Pancreas (tissue), 10 donors: Measurements from ENCODE around the gene XPO4. TPM values are rescaled to one million over a fixed set of nuclear protein-coding genes. Genes with fewer than 3 reads are reported as not detected.
"Not testable (repeated sequence)": the region's sequence is repeated elsewhere in the genome, so short reads cannot be mapped to it uniquely, and the experiment has no call there.

Source experiments
- ATAC-seq, 4 donors: fragments of 200-7000 bp; cut with Tn5 transposase; one replicate each; pipeline versions ENCODE4 v1.8.0 to v1.9.1; 2020; ENCODE audit warnings: mild to moderate bottlenecking in 4 of 4, moderate library complexity in 4 of 4
- DNase-seq, 6 donors: peaks; one replicate each; pipeline ENCODE4 v3.0.0-alpha.2; 2020
- FAIRE-seq: peaks from 2 replicates; lab custom pipeline; 2012; peaks lifted over from hg19 to GRCh38; lab: Jason Lieb, UNC
- H3K27ac ChIP-seq, 4 donors: fragments of 200-600 bp; sonication (generic); 1 replicate in 3 of 4; 2 replicates in 1 of 4; pipeline versions ENCODE4 v1.5.0 to v1.8.0; 2020
- H3K27me3 ChIP-seq, 4 donors: fragments of 200-600 bp; one replicate each; pipeline ENCODE4 v1.8.0; 2021
- H3K36me3 ChIP-seq, 3 donors: fragments of 200-600 bp; sonication (generic) in 1 of 3; one replicate each; pipeline versions ENCODE4 v1.5.0 to v1.8.0; 2020 to 2021
- H3K4me1 ChIP-seq, 3 donors: fragments of 200-600 bp; one replicate each; pipeline ENCODE4 v1.8.0; 2021
- H3K4me3 ChIP-seq, 4 donors: fragments of 200-600 bp; sonication (generic) in 2 of 4; one replicate each; pipeline versions ENCODE4 v1.5.0 to v1.8.0; 2020 to 2021
- H3K9me3 ChIP-seq, 4 donors: fragments of 200-600 bp; one replicate each; pipeline ENCODE4 v1.8.0; 2021
- CTCF ChIP-seq, 4 donors: fragments of 200-600 bp; sonication (generic) in 3 of 4; IDR thresholded peaks; one replicate each; pipeline versions ENCODE4 v1.5.0 to v1.8.0; 2021; ENCODE audit warnings: antibody characterized with exemption in 4 of 4
- WGBS, 2 donors: extraction: QIAGEN DNeasy Blood & Tissue Kit; methylation state at CpG; one replicate each; pipeline ENCODE4 v1.1.7; 2013; 5-methylcytosine and 5-hydroxymethylcytosine counted together
- intact Hi-C, 3 donors: fragments of 100-400 bp; cut with DNase I; formaldehyde crosslinking; loops; one replicate each; pipeline versions ENCODE4 v1.11.1 to v1.14.2; 2022
- polyA plus RNA-seq, 2 donors: library from polyadenylated mRNA; stranded (reverse); fragments of 200-250 nt; gene quantifications; one replicate each; pipeline ENCODE4 v1.2.3, GENCODE V29; 2013
- total RNA-seq, 6 donors: library from RNA; stranded (reverse); fragmentation: NEBNext Ultra II Directional in 4 of 6; extraction: Animal tissue kit (Norgen Biotek cat#: 25700) in 4 of 6; gene quantifications; one replicate each; pipeline versions ENCODE4 v1.2.1 to v1.2.4, GENCODE V29; 2021 to 2023
- donor health status: healthy with polysubstance abuse.
- donor health status: DM: no; HTN: no; CAD: no; lungs with moderate emphysema.
- donor health status: DM: no; HTN: no; CAD: no.
- donor health status: control.
- donor health status: control.
- donor health status: Bipolar disorder and iron deficiency.
- donor health status: DM: yes; HTN: yes; CAD: no.
- donor health status: DM: no; HTN: no; CAD: no.
- donor health status: DM: no; HTN: no; CAD: no.
- donor health status: DM: yes; HTN: yes; CAD: no.

Gene XPO4
- total and polyA plus RNA-seq, 8 donors, result 2.4 to 9.0 (median 5.3) TPM

- Histone ChIP-seq H3K36me3 (no peaks in the 10 kb centered on the region), H3K4me3 (no peak overlapping the region), H3K9me3 (no peaks in the 10 kb centered on the region), H3K27me3 (no peaks in the 10 kb centered on the region), H3K4me1 (no peaks in the 10 kb centered on the region), H3K27ac (no peak overlapping the region)
- intact Hi-C loops, result no loop called here
- ATAC-seq (no peak), DNase-seq (no peak), FAIRE-seq (no peak)
- 96% methylated on average over 2 of the region's 2 CpGs for WGBS, 2 donors
- no peak for TF ChIP-seq CTCF (IDR thresholded peaks at IDR 0.05)
Measured at GRCh38 chr13:20877902-20878301, 24.6 kb downstream of the XPO4 start.

GRCh38 chr13:20876802-20877201 lies 25.7 kb downstream of the XPO4 start:
- H3K4me1 ChIP-seq, ATAC-seq, intact Hi-C loops, H3K36me3 ChIP-seq, H3K4me3 ChIP-seq, H3K9me3 ChIP-seq, H3K27ac ChIP-seq, FAIRE-seq, DNase-seq, H3K27me3 ChIP-seq: not testable (repeated sequence)
- 93 to 96% methylated on average over 5 of the region's 5 CpGs for WGBS, 2 donors

- FAIRE-seq, H3K9me3 ChIP-seq, DNase-seq, ATAC-seq, H3K27ac ChIP-seq, intact Hi-C loops, H3K4me3 ChIP-seq, H3K36me3 ChIP-seq, H3K27me3 ChIP-seq: not testable (repeated sequence)
- peaks cover 0 to 10% (median 2%) of the 10 kb centered on the region in 3 donors for H3K4me1 ChIP-seq
- 91 to 93% methylated on average over 8 of the region's 8 CpGs for WGBS, 2 donors
Measured at GRCh38 chr13:20874439-20874838, 28.1 kb downstream of the XPO4 start.

- Histone ChIP-seq H3K27ac (no peak overlapping the region), H3K27me3 (no peaks in the 10 kb centered on the region), H3K4me3 (no peak overlapping the region), H3K36me3 (no peaks in the 10 kb centered on the region), H3K4me1 (peaks cover 0 to 16% (median 10%) of the 10 kb centered on the region in 3 donors), H3K9me3 (no peaks in the 10 kb centered on the region)
- FAIRE-seq (no peak), ATAC-seq (no peak), DNase-seq (no peak)
- WGBS, 2 donors, result 87% methylated on average over 3 of the region's 3 CpGs
- intact Hi-C loops, result no loop called here
- no peak for TF ChIP-seq CTCF (IDR thresholded peaks at IDR 0.05)
Measured at GRCh38 chr13:20873348-20873747, 29.2 kb downstream of the XPO4 start.

- no peak overlapping the region for H3K27ac ChIP-seq
Measured at GRCh38 chr13:20870829-20871228, 31.7 kb downstream of the XPO4 start.

More at GRCh38 chr13:20870829-20871228, 31.7 kb downstream of the XPO4 start:
- H3K36me3 ChIP-seq, result no peaks in the 10 kb centered on the region
- intact Hi-C loops, result no loop called here
- DNase-seq (no peak), ATAC-seq (no peak), FAIRE-seq (no peak)
- no peak for TF ChIP-seq CTCF (IDR thresholded peaks at IDR 0.05)
- no peaks in the 10 kb centered on the region for H3K27me3 ChIP-seq
- H3K9me3 ChIP-seq, result no peaks in the 10 kb centered on the region
- WGBS, 2 donors, result 93 to 94% methylated on average over 4 of the region's 4 CpGs
- peaks cover 0 to 16% (median 10%) of the 10 kb centered on the region in 3 donors for H3K4me1 ChIP-seq
- no peak overlapping the region for H3K4me3 ChIP-seq
